Measurements from ENCODE around the gene AGO4.
A peak's percentile ranks its signal among the peaks of the same experiment; 100 is the strongest.
"Not testable (repeated sequence)": the region's sequence is repeated elsewhere in the genome, so short reads cannot be mapped to it uniquely, and the experiment has no call there.

The AGO4 gene

DNA sequence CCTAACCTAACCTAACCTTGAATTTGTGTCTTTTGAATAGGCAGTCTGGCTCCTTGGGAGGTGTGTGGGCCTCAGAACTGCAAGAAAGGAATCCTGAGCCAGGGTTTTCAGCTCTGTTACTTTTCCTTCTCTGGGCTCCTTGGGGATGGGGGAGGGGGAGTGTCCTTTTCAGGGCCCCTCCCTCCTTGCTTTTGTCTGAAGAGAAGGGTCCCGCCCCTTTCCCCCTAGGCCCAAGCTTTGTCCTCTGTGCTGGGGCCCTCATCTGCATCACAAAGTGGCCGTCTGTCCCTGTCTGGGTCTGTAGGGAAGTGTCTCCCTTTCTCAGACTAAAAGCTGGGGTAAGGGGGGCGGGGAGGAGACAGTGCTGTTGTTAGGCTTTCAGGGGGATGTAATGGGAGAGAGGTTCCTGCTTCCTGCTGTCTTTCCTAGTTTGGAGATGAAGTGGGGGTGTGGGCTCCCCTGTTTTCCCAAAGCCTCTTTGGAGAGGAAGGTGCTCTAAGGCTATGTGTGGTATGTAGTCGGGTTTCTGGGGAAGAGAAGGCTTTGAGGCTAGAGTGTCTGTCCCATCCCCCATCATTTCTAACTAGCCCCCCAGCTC lies 78.2 kb downstream of the AGO4 start:
- Mint-ChIP-seq H3K27me3 (no peaks in the 10 kb centered on the region), H3K9me3 (no peaks in the 10 kb centered on the region), H3K36me3 (ENCODE audit: low read depth) (peaks cover 31% of the 10 kb centered on the region), H3K27ac (peak overlapping the region; percentile 44), H3K4me3 (no peak overlapping the region), H3K4me1 (ENCODE audit: low read depth) (peaks cover 58% of the 10 kb centered on the region)
- intact Hi-C loops (cut with micrococcal nuclease): loop anchor here (10.0 kb wide), 1 partner anchor 49 kb away; the partner anchor contains the start of gene AGO3

DNA sequence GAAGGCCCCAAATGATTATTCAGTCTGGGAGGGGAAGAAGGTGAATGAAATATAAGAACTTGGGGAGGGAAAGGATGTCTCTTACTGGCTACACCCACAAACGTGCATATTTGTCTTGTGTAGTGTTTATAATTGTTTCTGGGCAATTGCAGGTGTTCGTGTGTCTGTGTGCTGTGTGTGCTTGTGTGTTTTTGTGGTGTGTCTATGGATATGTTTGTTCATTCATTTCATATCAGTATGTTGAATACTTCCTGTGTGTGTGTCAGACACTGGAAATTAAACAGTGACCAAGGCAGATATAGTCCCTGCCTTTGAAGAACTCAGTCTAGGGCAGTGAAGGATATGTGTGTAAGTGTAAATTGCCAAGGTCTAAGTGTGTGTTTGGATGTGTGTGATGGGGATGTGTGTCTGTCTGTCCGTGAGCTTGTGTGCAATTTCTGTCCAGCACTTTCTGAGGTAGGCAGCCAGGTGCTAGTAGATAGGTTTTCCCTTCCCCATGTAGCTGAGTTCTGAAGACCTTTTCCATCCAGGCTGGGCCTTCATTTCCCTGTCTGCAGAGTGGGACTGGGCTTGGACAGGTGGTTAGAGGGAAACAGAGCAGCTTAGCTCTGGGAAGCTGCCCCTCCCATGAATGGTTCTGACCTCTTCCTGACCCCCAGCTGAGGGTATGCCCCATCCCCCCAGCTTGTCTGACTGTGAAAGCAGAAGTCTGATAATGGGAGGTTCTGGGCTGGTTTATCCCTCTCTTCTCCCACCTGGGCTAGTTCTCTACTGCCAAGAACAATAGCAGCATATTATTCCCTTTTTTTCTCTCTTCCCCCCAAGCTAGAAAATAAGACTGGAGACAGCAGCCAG lies 79.0 kb downstream of the AGO4 start:
- no peaks in the 10 kb centered on the region for H3K9me3 Mint-ChIP-seq
- H3K4me3 Mint-ChIP-seq: no peak overlapping the region
- H3K36me3 Mint-ChIP-seq (ENCODE audit: low read depth): peaks cover 38% of the 10 kb centered on the region
- intact Hi-C loops (cut with micrococcal nuclease): loop anchor here (10.0 kb wide), 1 partner anchor 48 kb away; the partner anchor contains the start of gene AGO3
- peak overlapping the region; percentile 44 for H3K27ac Mint-ChIP-seq
- no peaks in the 10 kb centered on the region for H3K27me3 Mint-ChIP-seq
- peaks cover 57% of the 10 kb centered on the region for H3K4me1 Mint-ChIP-seq (ENCODE audit: low read depth)

DNA sequence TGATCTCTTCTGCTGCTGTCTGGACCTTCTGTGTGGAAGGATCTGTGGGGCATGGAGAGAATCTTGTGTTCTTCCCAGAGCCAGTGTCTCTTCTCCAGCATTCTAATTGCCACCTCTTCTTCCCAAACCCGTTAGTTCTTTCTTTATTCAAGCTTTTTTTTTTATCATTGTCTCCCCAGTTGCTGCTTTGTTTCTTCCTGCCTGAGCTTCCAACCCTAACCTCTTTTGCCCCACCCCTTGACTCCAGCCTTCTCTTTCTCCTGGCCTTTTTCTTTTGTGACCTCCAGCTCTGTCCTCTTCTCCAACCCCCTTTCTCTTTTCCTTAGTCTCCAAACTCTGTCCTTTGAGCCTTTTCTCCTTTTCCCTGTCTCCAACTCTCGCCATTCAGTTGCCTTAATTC lies 79.7 kb downstream of the AGO4 start:
- Mint-ChIP-seq H3K27ac (peak overlapping the region; percentile 44), H3K27me3 (no peaks in the 10 kb centered on the region), H3K36me3 (ENCODE audit: low read depth) (peaks cover 45% of the 10 kb centered on the region), H3K9me3 (no peaks in the 10 kb centered on the region), H3K4me3 (no peak overlapping the region), H3K4me1 (ENCODE audit: low read depth) (peaks cover 56% of the 10 kb centered on the region)
- intact Hi-C loops (cut with micrococcal nuclease): loop anchor here (10.0 kb wide), 1 partner anchor 47 kb away; the partner anchor contains the start of gene AGO3

DNA sequence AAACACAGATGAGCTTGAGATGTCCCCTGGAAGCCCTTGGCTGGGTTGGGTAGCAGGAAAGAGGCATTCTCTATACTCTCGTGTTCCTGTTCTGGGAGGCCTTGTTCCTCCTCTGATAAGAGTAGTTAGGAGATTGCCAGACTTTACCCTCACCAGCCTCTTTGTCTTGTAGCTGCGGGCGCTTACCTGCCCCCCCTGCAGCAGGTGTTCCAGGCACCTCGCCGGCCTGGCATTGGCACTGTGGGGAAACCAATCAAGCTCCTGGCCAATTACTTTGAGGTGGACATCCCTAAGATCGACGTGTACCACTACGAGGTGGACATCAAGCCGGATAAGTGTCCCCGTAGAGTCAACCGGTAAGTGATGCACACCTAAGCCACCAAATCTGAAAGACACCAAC lies 80.4 kb downstream of the AGO4 start:
- peaks cover 50% of the 10 kb centered on the region for H3K36me3 Mint-ChIP-seq (ENCODE audit: low read depth)
- H3K27me3 Mint-ChIP-seq: no peaks in the 10 kb centered on the region
- intact Hi-C loops (cut with micrococcal nuclease): loop anchor here (10.0 kb wide), 1 partner anchor 47 kb away; the partner anchor contains the start of gene AGO3
- H3K4me1 Mint-ChIP-seq (ENCODE audit: low read depth): peaks cover 59% of the 10 kb centered on the region
- H3K4me3 Mint-ChIP-seq: no peak overlapping the region
- peak overlapping the region; percentile 44 for H3K27ac Mint-ChIP-seq
- no peaks in the 10 kb centered on the region for H3K9me3 Mint-ChIP-seq

DNA sequence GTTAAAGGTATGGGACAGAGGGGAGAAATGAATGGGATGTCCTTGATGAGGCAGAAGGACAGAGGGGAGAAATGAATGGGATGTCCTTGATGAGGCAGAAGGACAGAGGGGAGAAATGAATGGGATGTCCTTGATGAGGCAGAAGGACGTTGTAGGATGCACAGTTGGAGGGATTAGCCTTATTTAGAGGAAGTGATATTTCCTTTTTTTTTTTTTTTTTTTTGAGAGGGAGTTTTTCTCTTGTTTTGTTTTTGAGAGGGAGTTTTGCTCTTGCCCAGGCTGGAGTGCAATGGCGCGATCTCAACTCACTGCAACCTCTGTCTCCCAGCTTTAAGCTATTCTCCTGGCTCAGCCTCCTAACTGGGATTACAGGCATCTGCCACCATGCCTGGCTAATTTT lies 81.2 kb downstream of the AGO4 start:
- intact Hi-C loops (cut with micrococcal nuclease): loop anchor here (10.0 kb wide), 1 partner anchor 46 kb away; the partner anchor contains the start of gene AGO3
- not testable (repeated sequence) for H3K9me3 Mint-ChIP-seq, H3K27me3 Mint-ChIP-seq
- H3K27ac Mint-ChIP-seq: peak overlapping the region; percentile 44
- peaks cover 61% of the 10 kb centered on the region for H3K4me1 Mint-ChIP-seq (ENCODE audit: low read depth)
- H3K4me3 Mint-ChIP-seq: peak overlapping the region; percentile 14
- H3K36me3 Mint-ChIP-seq (ENCODE audit: low read depth): peaks cover 52% of the 10 kb centered on the region

DNA sequence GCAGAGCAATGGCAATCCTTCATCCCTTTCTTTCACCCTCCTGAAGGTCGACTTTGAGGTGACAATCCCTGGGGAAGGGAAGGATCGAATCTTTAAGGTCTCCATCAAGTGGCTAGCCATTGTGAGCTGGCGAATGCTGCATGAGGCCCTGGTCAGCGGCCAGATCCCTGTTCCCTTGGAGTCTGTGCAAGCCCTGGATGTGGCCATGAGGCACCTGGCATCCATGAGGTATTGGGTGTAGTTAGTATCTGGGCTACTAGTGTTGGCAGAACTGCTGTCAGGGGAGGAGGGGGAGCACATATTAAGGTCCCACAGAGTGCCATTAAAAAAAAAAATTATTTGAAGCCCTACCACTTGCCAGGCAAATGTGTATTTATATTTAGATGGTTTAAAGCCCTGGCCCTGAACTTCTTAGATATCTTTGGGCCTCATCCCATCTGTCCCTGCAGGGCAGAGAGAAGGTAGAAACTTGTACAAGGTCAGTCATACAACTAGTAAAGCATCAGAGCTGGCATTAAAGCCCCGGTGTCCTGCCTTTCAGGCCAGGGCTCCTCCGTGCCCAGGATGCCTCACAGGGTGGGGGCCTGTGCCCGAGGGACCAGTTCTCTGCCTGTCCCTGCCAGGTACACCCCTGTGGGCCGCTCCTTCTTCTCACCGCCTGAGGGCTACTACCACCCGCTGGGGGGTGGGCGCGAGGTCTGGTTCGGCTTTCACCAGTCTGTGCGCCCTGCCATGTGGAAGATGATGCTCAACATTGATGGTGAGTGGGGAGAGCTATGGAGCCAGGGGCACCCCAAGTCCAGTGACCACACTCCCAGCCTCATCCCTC lies 85.4 kb downstream of the AGO4 start:
- Mint-ChIP-seq H3K4me3 (no peak overlapping the region), H3K9me3 (no peaks in the 10 kb centered on the region), H3K27ac (peak overlapping the region; percentile 87), H3K4me1 (ENCODE audit: low read depth) (peaks cover 49% of the 10 kb centered on the region), H3K36me3 (ENCODE audit: low read depth) (peaks cover 82% of the 10 kb centered on the region), H3K27me3 (no peaks in the 10 kb centered on the region)
- intact Hi-C loops (cut with micrococcal nuclease): no loop called here

DNA sequence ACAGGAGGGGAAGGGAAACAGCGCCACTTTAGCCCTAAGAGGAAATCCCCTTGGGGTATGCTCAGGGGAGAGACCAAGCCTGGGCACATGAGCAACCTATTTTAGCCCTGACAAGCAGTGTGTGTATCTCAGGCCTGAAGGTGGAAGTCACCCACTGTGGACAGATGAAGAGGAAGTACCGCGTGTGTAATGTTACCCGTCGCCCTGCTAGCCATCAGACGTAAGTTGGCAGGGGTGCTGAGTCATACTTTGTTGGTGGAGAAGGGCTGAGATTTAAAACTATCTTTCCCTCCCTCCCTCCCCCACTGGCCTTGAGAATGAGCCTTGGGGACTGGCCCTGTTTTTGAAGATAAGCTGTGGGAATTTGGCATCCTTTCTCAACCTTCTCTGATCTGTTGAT lies 86.4 kb downstream of the AGO4 start:
- intact Hi-C loops (cut with micrococcal nuclease): no loop called here
- Mint-ChIP-seq H3K4me1 (ENCODE audit: low read depth) (peaks cover 46% of the 10 kb centered on the region), H3K36me3 (ENCODE audit: low read depth) (peaks cover 84% of the 10 kb centered on the region)

DNA sequence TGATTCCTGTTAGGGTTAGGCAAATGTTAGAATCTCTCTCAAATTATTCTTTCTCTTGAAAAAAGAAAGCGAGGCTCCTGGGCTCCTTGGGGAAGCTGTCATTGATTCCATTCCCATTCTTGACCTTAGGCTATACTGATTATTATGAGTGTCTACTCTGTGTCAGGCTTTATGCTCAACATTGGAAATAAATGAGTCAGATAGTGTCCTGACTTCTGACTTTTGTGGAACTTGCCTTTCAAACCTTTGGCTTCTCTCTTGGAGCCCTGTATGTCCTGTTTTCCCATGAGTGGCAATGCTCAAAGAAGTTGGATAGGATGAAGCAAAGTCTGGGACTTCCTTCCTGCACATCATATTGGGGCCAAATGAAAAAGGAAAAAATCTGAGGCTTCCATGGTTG lies 86.8 kb downstream of the AGO4 start:
- Mint-ChIP-seq H3K27ac (peak overlapping the region; percentile 87), H3K27me3 (no peaks in the 10 kb centered on the region), H3K4me3 (no peak overlapping the region)

More for the DNA sequence above, 86.4 kb downstream of the AGO4 start:
- peak overlapping the region; percentile 87 for H3K27ac Mint-ChIP-seq
- H3K4me3 Mint-ChIP-seq: no peak overlapping the region
- H3K27me3 Mint-ChIP-seq: no peaks in the 10 kb centered on the region
- no peaks in the 10 kb centered on the region for H3K9me3 Mint-ChIP-seq

DNA sequence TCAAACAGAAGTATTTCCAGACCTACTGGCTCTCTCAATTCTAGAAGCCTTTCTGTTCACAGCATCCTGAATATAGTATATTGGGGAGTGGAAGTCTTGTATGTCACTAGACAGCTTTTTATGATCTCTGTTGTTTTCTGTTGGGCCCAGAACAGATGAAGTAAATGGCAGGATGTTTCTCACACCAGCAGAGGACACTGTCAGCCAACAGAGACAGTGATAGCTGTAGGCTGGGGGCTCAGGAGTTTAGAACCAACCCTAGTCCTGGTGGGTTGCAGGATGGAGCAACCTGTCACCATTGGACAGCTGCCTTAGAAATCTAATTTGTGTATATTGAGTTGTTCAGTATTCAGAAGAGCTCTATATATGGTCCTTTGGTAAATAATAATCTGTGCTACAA lies 92.1 kb downstream of the AGO4 start:
- Mint-ChIP-seq H3K36me3 (ENCODE audit: low read depth) (peaks cover 79% of the 10 kb centered on the region), H3K9me3 (no peaks in the 10 kb centered on the region), H3K4me3 (no peak overlapping the region), H3K27me3 (no peaks in the 10 kb centered on the region), H3K4me1 (ENCODE audit: low read depth) (peaks cover 27% of the 10 kb centered on the region), H3K27ac (no peak overlapping the region)
- intact Hi-C loops (cut with micrococcal nuclease): no loop called here

More for the DNA sequence above, 86.8 kb downstream of the AGO4 start:
- intact Hi-C loops (cut with micrococcal nuclease): no loop called here
- no peaks in the 10 kb centered on the region for H3K9me3 Mint-ChIP-seq
- peaks cover 81% of the 10 kb centered on the region for H3K36me3 Mint-ChIP-seq (ENCODE audit: low read depth)
- peaks cover 51% of the 10 kb centered on the region for H3K4me1 Mint-ChIP-seq (ENCODE audit: low read depth)

DNA sequence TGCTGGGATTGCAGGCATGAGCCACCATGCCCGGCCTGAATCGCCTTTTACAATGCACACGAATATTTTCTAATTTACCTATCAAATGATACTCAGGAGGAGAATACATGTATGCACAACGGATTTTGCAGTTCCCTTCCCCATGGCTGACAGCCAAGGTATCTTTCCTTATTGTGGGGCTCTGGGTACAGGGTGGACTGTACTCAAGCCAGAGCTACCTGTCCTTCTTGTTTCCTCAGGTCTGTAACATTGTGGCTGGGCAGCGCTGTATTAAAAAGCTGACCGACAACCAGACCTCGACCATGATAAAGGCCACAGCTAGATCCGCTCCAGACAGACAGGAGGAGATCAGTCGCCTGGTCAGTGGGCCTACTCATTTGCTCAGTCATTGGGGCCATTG lies 93.4 kb downstream of the AGO4 start:
- intact Hi-C loops (cut with micrococcal nuclease): no loop called here
- Mint-ChIP-seq H3K27ac (peak overlapping the region; percentile 3), H3K9me3 (no peaks in the 10 kb centered on the region), H3K4me1 (ENCODE audit: low read depth) (peaks cover 21% of the 10 kb centered on the region), H3K36me3 (ENCODE audit: low read depth) (peaks cover 79% of the 10 kb centered on the region), H3K4me3 (no peak overlapping the region), H3K27me3 (no peaks in the 10 kb centered on the region)

DNA sequence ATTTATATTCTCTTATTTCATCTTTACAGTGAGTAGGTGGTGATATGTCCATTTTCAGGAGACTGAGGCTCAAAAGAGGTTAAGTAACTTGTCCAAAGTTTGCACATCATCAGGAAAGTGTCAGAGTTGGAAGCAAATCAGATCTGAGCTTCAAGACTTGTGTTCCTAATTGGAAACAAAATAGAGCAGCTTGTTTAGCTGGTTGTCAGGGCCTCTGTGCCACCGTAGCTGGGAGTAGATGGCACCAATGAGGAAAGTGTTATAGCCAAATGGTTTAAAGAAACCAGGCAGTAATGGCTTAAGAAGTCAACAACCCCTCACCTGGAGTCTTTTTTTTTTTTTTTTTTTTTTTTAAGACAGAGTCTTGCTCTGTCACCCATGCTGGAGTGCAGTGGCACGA lies 94.9 kb downstream of the AGO4 start:
- H3K27me3 Mint-ChIP-seq: no peaks in the 10 kb centered on the region
- H3K36me3 Mint-ChIP-seq (ENCODE audit: low read depth): peaks cover 79% of the 10 kb centered on the region
- no peak overlapping the region for H3K27ac Mint-ChIP-seq
- peaks cover 16% of the 10 kb centered on the region for H3K4me1 Mint-ChIP-seq (ENCODE audit: low read depth)
- intact Hi-C loops (cut with micrococcal nuclease): no loop called here
- no peak overlapping the region for H3K4me3 Mint-ChIP-seq
- no peaks in the 10 kb centered on the region for H3K9me3 Mint-ChIP-seq

Measured in dendritic cell treated with granulocyte-macrophage colony-stimulating factor and Interleukin-4, amounts not matched to agents 40 ng/mL and 50 ng/mL, for 4 days (primary cell).